GM10266 (cell line): ENCODE data around the gene KCNMB2.

Experiments
- DNase-seq: peaks from one replicate; pipeline ENCODE4 v3.0.0; 2012; ENCODE audit errors: extremely low spot score
- CTCF ChIP-seq: IDR thresholded peaks from 2 replicates; pipeline ENCODE4 v1.5.1; 2012; ENCODE audit warnings: mild to moderate bottlenecking, low read depth; ENCODE audit not compliant: control insufficient read depth, insufficient read depth; ENCODE audit errors: missing control alignments

KCNMB2 gene

GRCh38 chr3:178560759-178561158, 24.5 kb downstream of the KCNMB2 start:
- no peak for TF ChIP-seq CTCF
- DNase-seq, result no peak

- no peak for TF ChIP-seq CTCF
- no peak for DNase-seq
These were observed 25.0 kb downstream of the KCNMB2 start for GRCh38 chr3:178561239-178561638.

- no peak for TF ChIP-seq CTCF
- no peak for DNase-seq
These were observed 26.1 kb downstream of the KCNMB2 start for GRCh38 chr3:178562143-178562946.

- no peak for DNase-seq
- TF ChIP-seq CTCF, result no peak
These were observed 26.7 kb downstream of the KCNMB2 start for GRCh38 chr3:178562947-178563232.

GRCh38 chr3:178567611-178568010, 31.4 kb downstream of the KCNMB2 start:
- DNase-seq, result no peak
- TF ChIP-seq CTCF, result no peak

- no peak for TF ChIP-seq CTCF
These were observed 32.0 kb downstream of the KCNMB2 start for GRCh38 chr3:178568155-178568731.

GRCh38 chr3:178568911-178569310, 32.7 kb downstream of the KCNMB2 start:
- no peak for DNase-seq
- no peak for TF ChIP-seq CTCF

More at GRCh38 chr3:178568155-178568731, 32.0 kb downstream of the KCNMB2 start:
- DNase-seq, result no peak
